Measurements from ENCODE around the gene IL6ST. TPM values are rescaled to one million over a fixed set of nuclear protein-coding genes. Genes with fewer than 3 reads are reported as not detected.

The IL6ST gene
- total and polyA plus RNA-seq, 4 donors: 51.3 to 438 (median 109) TPM

GRCh38 chr5:55916986-55917385, 77.8 kb downstream of the IL6ST start:
- TF ChIP-seq FOXA2 (IDR thresholded peaks at IDR 0.05): no peak
- Histone ChIP-seq H3K27ac (ENCODE audit: low read depth in 1 of 2, low read length in 2 of 2) (no peak overlapping the region), H3K9ac (ENCODE audit: low read depth in 1 of 2, low read length in 2 of 2) (no peak overlapping the region), H3K9me3 (ENCODE audit: control insufficient read depth in 4 of 4, low read length in 3 of 4) (no peaks in the 10 kb centered on the region), H3K36me3 (ENCODE audit: control insufficient read depth in 4 of 4, insufficient read depth in 3 of 4, low read depth in 1 of 4, low read length in 3 of 4) (no peaks in the 10 kb centered on the region), H3K27me3 (ENCODE audit: control insufficient read depth in 4 of 4, insufficient read depth in 4 of 4, low read length in 3 of 4) (no peaks in the 10 kb centered on the region), H3K4me3 (ENCODE audit: low read depth in 1 of 3, low read length in 3 of 3) (no peak overlapping the region), H3K4me1 (ENCODE audit: control insufficient read depth in 4 of 4, insufficient read depth in 4 of 4, low read length in 3 of 4) (no peaks in the 10 kb centered on the region)
- no peak for DNase-seq (ENCODE audit: low spot score)
- 82% methylated on average over 10 of the region's 10 CpGs for WGBS

- Histone ChIP-seq H3K4me1 (ENCODE audit: control insufficient read depth in 4 of 4, insufficient read depth in 4 of 4, low read length in 3 of 4) (no peaks in the 10 kb centered on the region), H3K9me3 (ENCODE audit: control insufficient read depth in 4 of 4, low read length in 3 of 4) (no peaks in the 10 kb centered on the region), H3K4me3 (ENCODE audit: low read depth in 1 of 3, low read length in 3 of 3) (no peak overlapping the region), H3K9ac (ENCODE audit: low read depth in 1 of 2, low read length in 2 of 2) (no peak overlapping the region), H3K27me3 (ENCODE audit: control insufficient read depth in 4 of 4, insufficient read depth in 4 of 4, low read length in 3 of 4) (no peaks in the 10 kb centered on the region), H3K27ac (ENCODE audit: low read depth in 1 of 2, low read length in 2 of 2) (no peak overlapping the region), H3K36me3 (ENCODE audit: control insufficient read depth in 4 of 4, insufficient read depth in 3 of 4, low read depth in 1 of 4, low read length in 3 of 4) (no peaks in the 10 kb centered on the region)
- 95% methylated on average over 3 of the region's 3 CpGs for WGBS
- TF ChIP-seq RXRA (IDR thresholded peaks at IDR 0.05) (no peak), SP1 (IDR thresholded peaks at IDR 0.05) (no peak), YY1 (IDR thresholded peaks at IDR 0.05) (no peak), TAF1 (conservative IDR thresholded peaks at IDR 0.05) (no peak), RAD21 (IDR thresholded peaks at IDR 0.05) (no peak), JUND (IDR thresholded peaks at IDR 0.05) (no peak)
- TF ChIP-seq, protein P1, sequence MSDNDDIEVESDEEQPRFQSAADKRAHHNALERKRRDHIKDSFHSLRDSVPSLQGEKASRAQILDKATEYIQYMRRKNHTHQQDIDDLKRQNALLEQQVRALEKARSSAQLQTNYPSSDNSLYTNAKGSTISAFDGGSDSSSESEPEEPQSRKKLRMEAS (IDR thresholded peaks at IDR 0.05): no peak
- TF ChIP-seq, protein P2, sequence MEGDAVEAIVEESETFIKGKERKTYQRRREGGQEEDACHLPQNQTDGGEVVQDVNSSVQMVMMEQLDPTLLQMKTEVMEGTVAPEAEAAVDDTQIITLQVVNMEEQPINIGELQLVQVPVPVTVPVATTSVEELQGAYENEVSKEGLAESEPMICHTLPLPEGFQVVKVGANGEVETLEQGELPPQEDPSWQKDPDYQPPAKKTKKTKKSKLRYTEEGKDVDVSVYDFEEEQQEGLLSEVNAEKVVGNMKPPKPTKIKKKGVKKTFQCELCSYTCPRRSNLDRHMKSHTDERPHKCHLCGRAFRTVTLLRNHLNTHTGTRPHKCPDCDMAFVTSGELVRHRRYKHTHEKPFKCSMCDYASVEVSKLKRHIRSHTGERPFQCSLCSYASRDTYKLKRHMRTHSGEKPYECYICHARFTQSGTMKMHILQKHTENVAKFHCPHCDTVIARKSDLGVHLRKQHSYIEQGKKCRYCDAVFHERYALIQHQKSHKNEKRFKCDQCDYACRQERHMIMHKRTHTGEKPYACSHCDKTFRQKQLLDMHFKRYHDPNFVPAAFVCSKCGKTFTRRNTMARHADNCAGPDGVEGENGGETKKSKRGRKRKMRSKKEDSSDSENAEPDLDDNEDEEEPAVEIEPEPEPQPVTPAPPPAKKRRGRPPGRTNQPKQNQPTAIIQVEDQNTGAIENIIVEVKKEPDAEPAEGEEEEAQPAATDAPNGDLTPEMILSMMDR (IDR thresholded peaks at IDR 0.05; ENCODE audit: low read depth, low read length, missing input control): no peak
- TF ChIP-seq, protein P3, sequence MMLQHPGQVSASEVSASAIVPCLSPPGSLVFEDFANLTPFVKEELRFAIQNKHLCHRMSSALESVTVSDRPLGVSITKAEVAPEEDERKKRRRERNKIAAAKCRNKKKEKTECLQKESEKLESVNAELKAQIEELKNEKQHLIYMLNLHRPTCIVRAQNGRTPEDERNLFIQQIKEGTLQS (IDR thresholded peaks at IDR 0.05): no peak
- DNase-seq (ENCODE audit: low spot score): no peak
Measured at GRCh38 chr5:55915783-55916182, 79.0 kb downstream of the IL6ST start.

DNA sequence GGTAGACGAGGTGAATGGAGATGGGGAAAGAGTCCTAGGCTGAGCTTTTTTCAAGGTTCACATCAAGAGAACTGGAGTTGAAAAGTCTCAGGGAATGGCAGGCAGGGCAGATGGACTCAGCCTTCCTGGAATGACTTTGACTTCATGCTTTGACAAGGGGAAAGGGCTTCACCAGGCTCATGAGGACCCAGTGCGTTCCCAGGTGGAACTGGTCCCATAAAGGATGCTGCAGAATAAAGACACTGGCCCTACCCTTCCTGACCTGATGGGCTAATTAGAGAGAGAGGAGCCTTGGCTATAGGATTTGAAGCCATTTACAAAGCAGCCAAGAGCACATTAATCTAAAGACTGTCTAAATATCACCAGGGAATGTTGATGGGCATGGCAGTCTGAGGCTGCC, 79.8 kb downstream of the IL6ST start:
- 97% methylated on average over 2 of the region's 2 CpGs for WGBS
- H3K9me3 ChIP-seq (ENCODE audit: control insufficient read depth in 4 of 4, low read length in 3 of 4): no peaks in the 10 kb centered on the region
- H3K27me3 ChIP-seq (ENCODE audit: control insufficient read depth in 4 of 4, insufficient read depth in 4 of 4, low read length in 3 of 4): no peaks in the 10 kb centered on the region
- no peaks in the 10 kb centered on the region for H3K4me1 ChIP-seq (ENCODE audit: control insufficient read depth in 4 of 4, insufficient read depth in 4 of 4, low read length in 3 of 4)
- H3K9ac ChIP-seq (ENCODE audit: low read depth in 1 of 2, low read length in 2 of 2): no peak overlapping the region
- no peak for DNase-seq (ENCODE audit: low spot score)
- H3K27ac ChIP-seq (ENCODE audit: low read depth in 1 of 2, low read length in 2 of 2): no peak overlapping the region
- TF ChIP-seq, protein P2 (IDR thresholded peaks at IDR 0.05; ENCODE audit: low read depth, low read length, missing input control): no peak
- TF ChIP-seq, protein P1 (IDR thresholded peaks at IDR 0.05): no peak
- TF ChIP-seq HNF4A (conservative IDR thresholded peaks at IDR 0.05) (no peak), RAD21 (IDR thresholded peaks at IDR 0.05) (no peak), TAF1 (conservative IDR thresholded peaks at IDR 0.05) (no peak), RXRA (IDR thresholded peaks at IDR 0.05) (no peak), EGR1 (IDR thresholded peaks at IDR 0.05; ENCODE audit: low read depth in 2 of 2) (no peak), ZBTB33 (IDR thresholded peaks at IDR 0.05) (no peak), FOXA2 (IDR thresholded peaks at IDR 0.05) (no peak), JUND (IDR thresholded peaks at IDR 0.05) (no peak), GABPA (IDR thresholded peaks at IDR 0.05 in 1 of 2, conservative IDR thresholded peaks at IDR 0.05 in 1 of 2) (no peak), NR2F2 (IDR thresholded peaks at IDR 0.05) (no peak), SP1 (IDR thresholded peaks at IDR 0.05) (no peak)
- TF ChIP-seq, protein P4, sequence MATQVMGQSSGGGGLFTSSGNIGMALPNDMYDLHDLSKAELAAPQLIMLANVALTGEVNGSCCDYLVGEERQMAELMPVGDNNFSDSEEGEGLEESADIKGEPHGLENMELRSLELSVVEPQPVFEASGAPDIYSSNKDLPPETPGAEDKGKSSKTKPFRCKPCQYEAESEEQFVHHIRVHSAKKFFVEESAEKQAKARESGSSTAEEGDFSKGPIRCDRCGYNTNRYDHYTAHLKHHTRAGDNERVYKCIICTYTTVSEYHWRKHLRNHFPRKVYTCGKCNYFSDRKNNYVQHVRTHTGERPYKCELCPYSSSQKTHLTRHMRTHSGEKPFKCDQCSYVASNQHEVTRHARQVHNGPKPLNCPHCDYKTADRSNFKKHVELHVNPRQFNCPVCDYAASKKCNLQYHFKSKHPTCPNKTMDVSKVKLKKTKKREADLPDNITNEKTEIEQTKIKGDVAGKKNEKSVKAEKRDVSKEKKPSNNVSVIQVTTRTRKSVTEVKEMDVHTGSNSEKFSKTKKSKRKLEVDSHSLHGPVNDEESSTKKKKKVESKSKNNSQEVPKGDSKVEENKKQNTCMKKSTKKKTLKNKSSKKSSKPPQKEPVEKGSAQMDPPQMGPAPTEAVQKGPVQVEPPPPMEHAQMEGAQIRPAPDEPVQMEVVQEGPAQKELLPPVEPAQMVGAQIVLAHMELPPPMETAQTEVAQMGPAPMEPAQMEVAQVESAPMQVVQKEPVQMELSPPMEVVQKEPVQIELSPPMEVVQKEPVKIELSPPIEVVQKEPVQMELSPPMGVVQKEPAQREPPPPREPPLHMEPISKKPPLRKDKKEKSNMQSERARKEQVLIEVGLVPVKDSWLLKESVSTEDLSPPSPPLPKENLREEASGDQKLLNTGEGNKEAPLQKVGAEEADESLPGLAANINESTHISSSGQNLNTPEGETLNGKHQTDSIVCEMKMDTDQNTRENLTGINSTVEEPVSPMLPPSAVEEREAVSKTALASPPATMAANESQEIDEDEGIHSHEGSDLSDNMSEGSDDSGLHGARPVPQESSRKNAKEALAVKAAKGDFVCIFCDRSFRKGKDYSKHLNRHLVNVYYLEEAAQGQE (IDR thresholded peaks at IDR 0.05): no peak
- TF ChIP-seq, protein P3 (IDR thresholded peaks at IDR 0.05): no peak
- no peaks in the 10 kb centered on the region for H3K36me3 ChIP-seq (ENCODE audit: control insufficient read depth in 4 of 4, insufficient read depth in 3 of 4, low read depth in 1 of 4, low read length in 3 of 4)
- no peak overlapping the region for H3K4me3 ChIP-seq (ENCODE audit: low read depth in 1 of 3, low read length in 3 of 3)

Data from liver (tissue), 9 donors.